DOHH2 (cell line): ENCODE measurements around the gene ATP8A2.

Experiments used
- CTCF ChIP-seq: fragments of 200-600 bp; sonication (generic); IDR thresholded peaks from one replicate; pipeline ENCODE4 v1.5.1; 2014; ENCODE audit warnings: antibody characterized with exemption, mild to moderate bottlenecking, low read depth, low read length; ENCODE audit not compliant: poor library complexity, severe bottlenecking
- EZH2phosphoT487 ChIP-seq: fragments of 200-600 bp; sonication (generic); IDR thresholded peaks from 2 replicates; pipeline ENCODE4 v1.6.1; 2017; ENCODE audit warnings: borderline replicate concordance, mild to moderate bottlenecking, antibody characterized with exemption, low read length, moderate library complexity, mixed read lengths

- TF ChIP-seq CTCF = no peak
- no peak for TF ChIP-seq EZH2phosphoT487
These were observed 669.7 kb downstream of the ATP8A2 start for GRCh38 chr13:26041444-26041843.
